Eye (tissue), 1 donor: Measurements from ENCODE around the gene MAT2A.

Source experiments
- DNase-seq: peaks from one replicate; pipeline ENCODE4 v3.0.0-alpha.2; 2015

The MAT2A gene

DNA sequence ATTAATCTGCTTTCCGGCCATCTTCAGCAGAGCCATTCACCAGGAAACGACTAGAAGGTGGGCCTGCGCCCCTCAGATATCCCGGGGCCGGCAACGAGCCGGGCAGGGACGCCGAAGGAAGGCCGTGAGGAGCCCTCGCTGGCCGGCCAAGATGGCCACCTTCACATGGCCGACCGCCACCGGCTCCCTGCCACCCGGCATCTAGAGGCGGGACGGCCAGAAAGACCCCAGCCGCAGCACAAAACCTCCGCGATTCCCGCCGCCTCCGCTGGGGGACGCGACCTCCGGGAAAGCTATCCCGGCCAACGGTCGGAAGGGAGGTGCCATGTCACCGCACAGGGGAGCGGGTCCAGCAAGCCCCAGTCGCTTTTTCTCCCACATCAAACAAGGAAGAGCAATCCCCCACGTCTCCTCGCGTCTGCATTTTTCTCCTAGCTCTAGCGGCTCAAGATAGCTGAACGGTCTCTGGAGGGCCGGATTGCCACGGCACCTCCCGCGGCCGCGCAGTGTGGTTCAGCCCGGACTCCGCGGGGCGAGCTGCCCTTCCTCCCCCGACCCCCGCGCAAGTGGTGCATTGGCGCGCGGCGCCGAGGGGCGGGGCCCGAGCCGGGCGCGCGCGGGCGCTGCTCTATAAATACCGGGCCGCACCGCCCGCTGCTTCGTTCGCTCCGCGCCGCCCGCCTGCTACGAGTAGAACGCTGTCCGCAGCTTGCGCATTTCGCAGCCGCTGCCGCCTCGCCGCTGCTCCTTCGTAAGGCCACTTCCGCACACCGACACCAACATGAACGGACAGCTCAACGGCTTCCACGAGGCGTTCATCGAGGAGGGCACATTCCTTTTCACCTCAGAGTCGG is at the start of gene MAT2A:
Gene MAT2A, plus strand, starts transcription at position 662 of the 854 bp plus-strand sequence. Its CDS starts 120 bp downstream, at position 782.
- DNase-seq: peak; percentile 98

DNA sequence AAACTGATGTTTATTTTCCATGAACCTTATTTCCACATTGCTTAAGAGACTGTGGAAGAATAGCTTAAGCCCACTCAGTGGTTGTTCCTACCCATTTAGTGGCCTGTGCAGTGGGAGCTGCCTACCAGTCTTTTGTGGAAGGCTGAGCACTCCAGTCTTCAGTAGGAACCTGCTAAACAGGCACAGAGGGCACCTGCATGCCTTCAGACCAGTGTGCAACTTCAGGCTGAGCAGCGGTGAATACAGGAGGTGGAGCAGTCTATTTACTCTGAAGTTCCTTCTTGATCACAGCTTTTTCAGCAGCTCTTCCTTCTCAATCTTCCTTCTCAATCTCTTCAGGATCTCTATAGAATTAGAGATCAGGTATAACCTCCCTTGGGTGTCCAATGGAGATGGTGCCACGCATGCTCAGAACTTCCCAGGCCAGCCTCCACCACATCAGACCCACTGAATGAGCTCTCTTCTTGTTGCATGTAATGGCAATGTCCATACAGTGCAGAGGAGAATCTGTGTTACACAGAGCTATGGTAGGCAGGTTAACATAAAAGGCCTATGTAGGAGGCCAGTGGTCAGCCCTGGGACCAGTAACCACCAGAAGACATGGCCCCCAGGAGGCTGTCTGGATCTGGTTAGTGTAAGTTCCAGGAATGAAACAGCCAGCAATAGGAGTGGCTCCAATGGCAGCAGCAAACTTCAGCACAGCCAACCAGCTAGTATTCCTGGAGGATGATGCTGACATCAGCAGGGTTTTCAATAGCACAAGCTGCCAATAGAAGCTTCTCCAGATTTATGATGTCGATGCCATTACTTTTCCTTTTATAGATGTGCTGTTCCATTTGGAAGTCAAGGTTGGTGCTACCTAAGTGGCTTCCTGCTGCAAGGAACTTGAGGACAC is 47.9 kb upstream of the MAT2A start:
- DNase-seq: no peak

DNA sequence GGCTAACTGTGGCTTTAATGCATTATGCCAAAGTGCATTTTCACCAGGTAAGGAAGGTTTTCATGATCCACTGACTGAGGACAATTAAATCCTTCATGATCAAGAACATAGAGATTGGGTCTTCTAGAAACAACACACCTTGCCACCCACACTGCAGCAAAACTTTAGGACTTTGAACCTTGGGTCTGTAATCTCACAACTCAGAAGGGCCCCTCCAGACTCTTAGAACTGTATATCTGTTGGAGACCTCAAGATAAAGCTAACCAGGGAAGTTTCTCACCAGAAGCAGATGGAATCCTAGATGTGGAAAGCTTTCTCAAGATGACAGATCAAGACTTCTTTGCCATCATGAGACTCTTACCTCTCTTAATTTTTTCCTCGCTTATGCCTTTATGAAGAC is 42.5 kb upstream of the MAT2A start:
- no peak for DNase-seq

DNA sequence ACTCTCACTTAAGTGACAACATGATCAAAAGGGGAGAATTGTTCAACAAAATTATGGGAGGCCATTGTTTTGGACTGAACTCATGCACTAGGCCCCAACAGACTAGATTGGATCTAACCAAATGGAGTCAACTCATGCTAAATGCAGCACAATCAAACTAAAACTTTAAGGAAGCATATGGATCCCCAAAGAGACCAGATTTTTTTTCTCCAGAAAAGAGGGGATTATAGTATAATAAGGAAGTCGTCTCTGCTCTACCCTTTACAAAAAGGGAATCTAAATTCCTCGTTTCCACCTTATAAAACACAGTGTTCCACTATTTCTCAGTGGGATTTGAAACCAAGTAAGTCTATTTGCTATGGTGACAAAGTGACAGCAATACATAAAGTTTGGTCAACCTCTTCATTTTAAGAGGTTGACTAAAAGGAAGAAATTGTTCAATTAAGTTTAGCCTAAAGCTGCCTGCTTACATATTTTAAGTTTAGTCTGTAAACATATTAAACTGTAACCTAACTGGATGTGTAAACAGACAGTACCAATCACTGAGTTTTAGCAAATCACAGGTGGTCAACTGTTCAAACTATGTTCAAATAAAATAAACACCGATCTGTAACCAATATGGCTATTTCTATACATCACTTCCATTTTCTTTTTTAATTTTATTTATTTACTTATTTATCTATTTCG is 40.9 kb upstream of the MAT2A start:
- no peak for DNase-seq

DNA sequence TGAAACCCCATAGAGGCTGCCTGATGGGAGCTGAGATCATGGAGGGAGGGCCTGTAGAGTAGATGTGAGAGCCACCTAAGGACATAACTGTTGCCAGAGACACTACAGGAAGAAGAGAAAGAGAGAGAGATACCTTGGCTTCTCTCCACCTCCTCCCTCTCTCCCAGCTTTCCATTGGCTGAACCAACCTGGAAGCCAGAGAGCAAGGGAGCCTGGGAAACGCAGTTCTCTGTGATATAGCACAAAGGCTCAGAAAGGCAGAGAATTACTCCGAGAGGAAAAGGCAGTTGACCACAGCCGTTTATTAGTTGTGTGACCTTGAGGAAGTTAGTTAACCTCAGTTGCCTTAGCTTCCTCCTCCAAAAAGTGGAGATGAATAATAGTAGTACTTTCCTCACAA is 37.7 kb upstream of the MAT2A start:
- no peak for DNase-seq

DNA sequence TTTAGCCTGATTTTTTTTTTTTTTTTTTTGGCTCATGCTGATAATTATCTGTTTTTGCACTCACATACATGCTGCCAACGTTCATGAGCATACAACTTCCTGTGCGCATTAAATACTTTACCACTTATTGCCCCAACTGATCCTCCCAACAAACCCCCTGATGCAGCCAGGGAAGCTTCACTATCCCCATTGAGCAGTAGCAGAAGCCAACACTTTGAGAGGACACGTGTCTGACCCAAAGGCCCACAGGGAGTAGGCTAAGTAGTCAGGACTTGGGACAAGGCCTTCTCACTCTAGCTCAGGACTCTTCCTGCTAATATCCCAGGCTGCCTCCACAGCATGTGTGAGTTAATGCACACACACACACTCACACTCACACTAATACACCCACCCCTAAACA is 36.2 kb upstream of the MAT2A start:
- DNase-seq: no peak

DNA sequence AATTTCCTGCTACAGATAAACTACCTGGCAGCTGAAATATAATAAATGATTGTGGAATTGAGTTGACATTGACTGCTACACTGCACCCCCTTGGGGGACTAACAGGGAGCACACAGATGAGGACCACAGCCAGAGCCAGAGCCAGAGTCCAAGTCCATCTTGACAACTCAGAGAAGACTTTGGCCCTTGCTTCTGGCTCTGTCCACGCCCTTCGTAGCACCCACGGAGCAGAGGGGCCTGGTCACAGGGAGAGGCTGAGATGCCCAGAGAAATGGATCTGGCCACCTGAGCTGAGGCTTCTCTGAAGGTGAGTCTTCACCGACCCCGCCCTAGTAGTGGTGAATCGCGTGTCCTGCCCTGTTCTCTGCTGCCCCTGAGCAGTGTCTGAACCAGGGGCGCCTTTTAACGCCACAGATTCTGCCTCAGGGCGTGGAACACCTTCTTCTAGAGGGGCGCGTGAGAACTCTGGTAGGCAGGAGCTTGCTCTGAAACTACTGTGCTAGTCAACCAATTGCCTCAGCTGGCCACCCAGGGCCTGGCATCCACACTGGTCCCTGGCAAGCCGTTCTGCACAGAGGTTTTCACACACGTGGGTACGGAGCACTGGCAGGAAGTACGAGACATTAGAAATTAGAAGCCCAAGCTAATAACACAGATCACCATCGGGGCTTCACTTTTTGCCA is 35.7 kb upstream of the MAT2A start:
- DNase-seq: no peak

DNA sequence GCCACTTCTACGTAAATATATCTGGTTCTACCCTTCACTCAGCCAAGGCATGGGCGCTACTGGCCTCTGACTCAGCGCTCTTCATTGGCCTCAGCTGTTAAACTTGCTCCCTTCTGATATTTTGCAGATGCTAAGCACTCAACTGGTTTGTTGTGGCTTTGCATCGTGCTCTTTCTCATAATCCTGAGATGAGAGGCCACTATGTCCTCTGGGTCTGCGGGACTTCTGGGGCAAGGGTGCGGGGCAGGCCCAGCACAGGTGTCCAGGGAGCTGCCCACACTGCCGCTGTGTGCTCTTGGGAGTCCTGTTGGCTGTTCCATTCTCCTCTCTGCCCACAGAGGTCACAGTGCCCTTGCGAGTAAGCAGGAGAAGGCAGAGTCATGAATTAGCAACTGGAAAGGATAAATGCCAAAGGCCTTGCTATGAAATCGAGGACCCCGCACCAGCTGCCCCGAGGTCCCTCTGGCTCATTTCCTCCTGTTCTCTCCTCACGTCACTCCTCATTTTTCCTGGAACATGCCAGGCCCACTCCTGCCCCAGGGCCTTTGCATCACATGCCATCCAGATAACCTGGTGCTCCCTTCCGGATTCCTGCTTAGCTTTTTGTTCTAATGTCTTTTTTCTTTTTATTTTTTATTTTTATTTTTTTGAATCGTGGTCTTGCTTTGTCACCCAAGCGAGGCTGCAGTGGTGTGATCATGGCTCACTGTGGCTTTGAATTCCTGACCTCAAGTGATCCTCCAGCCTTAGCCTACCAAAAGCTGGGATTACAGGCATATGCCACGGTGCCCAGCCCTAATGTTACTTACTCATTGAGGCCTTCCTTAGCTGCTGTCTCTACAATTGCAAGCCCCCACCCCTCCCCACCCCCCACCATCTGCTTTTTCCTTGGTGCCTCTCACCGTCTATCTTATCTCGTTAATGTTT is 34.9 kb upstream of the MAT2A start:
- no peak for DNase-seq

DNA sequence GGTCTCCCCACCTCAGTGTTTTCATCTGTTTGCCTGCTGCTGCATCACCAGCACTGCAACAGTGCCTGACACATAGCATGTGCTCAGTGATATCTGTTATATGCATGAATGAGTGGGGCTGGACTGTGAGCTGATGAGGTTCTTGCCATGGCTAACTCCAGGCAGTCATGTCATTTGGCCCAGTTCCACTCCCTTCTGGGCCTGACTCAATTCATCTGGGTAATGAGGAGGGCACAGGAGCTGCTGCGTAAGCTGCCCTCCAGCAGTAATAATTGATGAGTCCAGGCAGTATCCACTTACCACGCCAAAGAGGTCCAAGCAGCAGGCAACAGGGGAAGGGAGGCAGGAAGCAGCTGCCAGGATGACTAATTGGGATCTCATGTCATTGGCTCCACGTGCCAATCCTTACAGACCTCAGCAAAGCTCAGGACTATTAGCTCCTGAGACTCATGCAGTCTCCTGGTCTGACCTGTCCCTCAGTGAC is 34.1 kb upstream of the MAT2A start:
- DNase-seq: peak; percentile 81

DNA sequence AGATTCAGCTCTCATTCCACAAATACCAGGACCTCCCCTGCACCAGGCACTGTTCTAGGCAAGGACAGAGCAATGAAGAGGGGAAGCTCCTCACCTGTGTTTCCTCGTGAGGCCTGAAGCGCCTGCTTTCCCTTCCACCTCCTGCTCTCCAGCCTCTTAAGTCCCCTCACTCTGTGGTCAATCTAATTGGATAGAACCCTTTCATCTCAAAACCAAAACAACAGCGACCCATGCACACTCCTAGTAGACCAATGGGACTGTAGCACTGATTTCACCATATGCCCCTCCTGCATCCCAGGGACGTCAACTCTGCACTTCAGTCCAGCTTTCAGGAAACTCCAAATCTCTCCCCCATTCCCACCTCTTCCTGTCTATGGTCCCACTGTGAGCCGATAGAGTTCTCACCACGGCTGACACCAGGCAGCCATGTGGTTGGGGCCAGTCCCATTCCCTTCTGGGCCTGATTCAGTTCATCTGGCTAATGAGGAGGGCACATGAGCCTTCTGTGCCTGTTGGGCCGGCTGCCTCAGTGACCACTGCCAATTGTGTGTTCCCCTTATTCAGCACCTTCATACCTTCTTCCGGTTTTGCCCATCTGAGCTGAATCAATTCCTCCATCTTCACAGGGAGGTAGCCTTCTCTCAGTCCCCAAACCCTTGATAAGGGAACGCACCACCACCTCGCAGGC is 33.3 kb upstream of the MAT2A start:
- DNase-seq: no peak

DNA sequence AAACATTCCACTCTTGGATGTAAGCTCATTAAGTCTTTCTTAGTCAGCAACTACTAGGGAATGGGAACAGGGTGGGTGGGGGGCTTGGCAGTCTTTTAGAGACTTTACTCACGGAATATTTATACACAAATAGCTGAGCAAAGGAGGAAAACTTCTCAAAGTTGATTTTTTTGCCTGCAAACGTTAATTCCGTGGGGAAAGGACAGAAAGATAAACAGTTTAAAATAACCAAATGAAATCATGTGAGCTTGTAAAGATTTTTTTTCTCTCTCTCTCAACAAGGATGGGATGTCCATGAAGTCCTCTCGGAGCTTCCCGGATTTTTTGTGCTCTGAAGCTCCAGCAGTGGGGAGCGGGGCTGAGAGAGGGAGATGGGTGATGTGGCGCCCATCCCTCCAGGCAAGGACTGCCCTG is 32.2 kb upstream of the MAT2A start:
- DNase-seq: no peak

DNA sequence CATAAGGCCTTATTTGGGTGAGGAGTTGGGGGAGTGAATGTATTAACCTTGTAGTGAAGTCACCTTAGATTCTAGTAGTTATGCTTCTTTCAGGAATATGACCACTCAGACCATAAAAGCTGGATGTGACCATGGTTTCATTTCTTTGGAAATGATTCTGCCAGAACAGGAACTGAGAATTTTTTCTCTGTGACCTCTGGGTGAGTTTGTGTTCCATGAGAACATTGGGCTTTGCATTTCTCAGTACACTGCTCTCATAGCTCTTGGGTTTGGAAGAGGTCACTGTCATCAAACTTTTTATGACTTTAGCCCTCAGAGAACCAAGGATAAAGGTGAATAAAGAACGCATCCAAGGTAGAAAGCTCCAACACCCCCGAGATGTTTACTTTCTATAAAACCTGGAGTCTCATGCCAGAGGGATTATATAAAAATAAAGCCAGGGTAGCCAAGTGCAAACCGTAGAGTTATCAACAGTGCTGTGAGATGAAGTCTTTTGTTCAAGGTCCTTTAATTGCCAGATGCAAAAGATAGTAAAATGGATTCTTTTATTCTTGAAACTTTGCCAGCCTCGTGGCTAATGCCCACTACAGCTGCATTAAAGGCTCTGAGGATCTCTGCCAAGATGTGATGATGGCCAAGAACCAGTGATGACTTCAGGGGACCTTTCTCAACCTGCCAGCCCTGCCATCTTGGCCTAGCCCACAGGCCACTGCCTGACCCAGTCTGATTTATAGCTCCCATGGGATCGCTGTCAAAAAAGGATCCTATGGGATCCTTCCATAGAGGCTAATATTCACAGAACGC is 27.8 kb upstream of the MAT2A start:
- DNase-seq: no peak

DNA sequence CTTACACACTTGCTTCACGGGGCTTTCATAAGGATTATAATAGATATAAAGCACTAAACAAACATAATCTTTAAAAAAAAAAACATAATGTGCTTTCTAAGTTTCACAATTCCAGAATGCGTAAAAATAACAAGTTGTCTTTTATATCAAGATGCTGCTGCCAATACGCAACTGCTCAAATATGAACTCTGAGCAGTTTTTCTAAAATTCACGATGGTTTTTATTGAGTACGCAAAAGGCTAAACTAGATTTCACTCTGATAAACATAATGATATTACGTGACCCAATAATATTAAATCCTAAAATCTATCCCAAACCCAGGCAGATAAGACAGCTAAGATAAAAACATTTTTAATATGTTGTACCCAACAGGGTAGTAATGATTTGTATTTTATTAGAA is 24.6 kb upstream of the MAT2A start:
- no peak for DNase-seq

DNA sequence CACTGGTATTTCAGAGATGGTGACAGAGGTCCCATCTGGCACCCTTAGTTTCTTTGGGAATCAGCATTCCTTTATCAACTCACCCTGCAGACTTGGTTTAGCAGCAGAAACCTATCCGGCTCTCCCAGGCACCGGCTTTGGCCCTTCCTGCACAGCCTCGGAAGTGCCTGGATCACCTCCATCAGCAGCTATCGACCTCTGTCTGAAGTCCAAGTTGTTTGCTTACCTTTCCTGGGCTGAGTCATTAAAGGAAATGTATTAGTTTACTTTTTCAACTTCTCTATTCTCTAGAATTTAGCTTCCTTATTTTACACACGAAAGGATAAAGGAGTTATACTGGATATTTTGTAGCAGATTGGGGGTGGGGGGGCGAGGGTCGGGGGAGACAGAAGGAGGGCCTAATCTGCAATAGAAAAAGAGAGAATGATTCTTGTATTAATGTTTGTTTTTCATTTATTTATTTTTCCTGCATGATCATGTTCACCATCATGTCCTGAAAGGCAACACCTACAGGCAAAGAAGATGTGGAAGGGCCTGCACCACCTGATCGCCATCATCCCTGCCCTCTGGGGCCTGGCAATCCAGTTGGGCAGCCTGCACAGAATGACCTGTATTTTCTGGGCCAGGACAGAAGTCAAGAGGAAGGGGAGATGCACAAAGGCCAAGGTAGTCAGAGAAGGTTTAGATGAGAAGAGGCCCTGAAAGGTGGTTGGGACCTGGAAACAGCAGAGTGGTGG is 22.1 kb upstream of the MAT2A start:
- no peak for DNase-seq

DNA sequence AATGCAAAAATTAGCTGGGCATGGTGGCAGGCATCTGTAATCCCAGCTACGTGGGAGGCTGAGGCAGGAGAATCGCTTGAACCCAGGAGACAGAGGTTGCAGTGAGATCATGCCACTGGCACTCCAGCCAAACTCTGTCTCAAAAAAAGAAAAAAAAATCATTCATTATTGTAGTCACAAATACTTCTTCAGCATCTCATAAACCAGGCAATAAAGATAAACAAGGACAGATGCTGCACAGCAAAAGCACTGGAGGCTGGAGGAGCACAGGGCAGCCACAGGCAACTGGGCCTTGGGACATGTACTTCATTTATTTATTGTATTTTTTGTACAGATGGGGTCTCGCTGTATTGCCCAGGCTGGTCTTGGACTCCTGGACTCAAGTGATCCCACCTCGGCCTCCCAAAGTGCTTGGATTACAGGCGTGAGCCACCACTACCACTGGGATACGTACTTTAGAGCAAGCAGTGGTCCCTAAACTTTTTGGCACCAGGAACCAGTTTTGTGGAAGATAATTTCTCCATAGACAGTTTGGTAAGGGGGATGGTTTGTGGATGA is 16.8 kb upstream of the MAT2A start:
- DNase-seq: no peak

DNA sequence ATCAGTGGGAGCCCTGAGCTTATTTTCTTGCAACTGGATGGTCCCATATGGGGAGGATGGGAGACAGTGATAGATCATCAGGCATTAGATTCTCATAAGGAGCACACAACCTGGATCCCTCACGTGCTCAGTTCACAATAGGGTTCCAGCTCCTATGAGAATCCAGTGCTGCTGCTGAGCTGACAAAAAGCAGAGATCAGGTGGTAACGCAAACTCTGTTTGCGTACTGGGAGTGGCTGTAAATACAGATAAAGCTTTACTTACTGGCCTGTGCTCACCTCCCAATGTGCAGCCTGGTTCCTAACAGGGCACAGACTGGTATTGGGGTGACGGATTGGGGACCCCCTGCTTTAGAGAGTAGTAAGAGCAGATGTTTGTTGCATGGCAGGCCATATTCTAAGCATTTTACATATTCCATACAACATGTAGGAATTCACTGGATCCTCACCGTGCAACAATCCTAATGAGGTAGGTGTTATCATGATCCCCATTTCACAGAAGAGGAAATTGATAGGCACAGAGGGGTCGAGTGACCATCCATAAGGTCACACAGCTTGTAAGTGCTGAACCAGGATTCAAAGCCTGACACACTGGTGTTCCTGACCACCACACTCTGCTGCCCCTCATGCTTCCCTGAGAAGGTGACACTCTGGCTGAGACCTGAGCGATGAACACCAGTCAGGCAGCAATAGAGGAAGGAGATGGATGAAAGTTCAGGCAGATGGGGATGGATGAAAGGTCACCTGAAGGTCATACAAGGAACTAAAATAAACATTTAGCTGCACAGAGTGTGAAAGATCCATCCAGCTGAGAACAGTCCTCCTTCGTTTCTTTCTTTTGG is 15.7 kb upstream of the MAT2A start:
- DNase-seq: no peak

DNA sequence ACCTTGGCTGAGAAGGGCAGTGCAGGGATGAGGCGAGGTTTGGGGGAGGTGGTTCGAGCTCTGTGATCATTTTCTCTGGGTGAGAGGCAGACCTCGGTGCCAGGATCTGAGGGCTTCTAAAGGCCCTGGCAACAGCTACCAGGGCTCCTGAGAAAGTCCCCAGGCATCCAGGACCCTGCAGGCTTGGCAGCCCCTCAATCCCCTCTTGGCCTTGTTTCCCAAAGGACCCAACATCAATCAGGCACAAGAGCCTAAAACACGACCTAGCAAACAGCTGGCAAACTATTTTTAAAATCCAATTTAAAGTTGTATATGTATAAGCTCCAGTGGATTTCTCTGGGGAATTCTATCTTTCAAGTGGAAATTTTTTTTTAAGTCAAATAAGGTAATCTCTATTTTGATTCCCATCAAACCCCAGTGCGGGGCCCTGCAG is 15.0 kb upstream of the MAT2A start:
- no peak for DNase-seq
